Measurements from ENCODE around the gene PNMA6F.
"Not testable (repeated sequence)": the region's sequence is repeated elsewhere in the genome, so short reads cannot be mapped to it uniquely, and the experiment has no call there.

The PNMA6F gene

DNA sequence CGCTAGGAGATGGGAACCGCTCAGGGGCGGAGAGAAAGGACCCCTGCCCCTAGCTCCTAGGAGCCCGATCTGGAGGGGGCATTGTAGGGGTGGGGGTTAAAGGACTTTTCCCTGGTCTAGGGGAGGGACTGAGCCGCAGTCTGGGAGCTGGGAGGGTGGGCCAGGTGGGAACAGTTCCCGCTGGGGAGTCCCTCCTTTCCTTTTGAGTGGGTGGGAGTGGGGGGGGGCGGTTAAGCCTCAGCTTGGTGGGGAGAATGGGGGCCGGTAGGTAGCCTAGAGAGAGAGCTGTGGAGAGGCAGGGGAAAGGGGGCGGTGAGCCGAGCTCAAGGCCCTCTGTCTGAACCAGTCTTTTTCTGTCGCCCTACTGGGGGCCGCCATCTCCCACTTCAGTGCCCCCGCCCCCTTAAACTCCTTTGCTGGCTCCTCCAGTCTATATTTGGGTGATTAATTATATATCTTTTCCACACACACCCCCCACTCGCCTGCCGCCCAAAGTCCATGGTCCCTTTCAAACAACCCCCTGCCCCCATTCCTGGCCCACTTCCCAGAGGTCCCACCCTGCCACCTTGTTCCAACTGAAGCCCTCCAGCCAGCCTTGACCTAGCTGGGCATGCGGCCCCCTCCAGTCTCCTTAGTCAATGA is 13.2 kb upstream of the PNMA6F start:
- peak; percentile 0 for DNase-seq (ENCODE audit: low read depth)

DNA sequence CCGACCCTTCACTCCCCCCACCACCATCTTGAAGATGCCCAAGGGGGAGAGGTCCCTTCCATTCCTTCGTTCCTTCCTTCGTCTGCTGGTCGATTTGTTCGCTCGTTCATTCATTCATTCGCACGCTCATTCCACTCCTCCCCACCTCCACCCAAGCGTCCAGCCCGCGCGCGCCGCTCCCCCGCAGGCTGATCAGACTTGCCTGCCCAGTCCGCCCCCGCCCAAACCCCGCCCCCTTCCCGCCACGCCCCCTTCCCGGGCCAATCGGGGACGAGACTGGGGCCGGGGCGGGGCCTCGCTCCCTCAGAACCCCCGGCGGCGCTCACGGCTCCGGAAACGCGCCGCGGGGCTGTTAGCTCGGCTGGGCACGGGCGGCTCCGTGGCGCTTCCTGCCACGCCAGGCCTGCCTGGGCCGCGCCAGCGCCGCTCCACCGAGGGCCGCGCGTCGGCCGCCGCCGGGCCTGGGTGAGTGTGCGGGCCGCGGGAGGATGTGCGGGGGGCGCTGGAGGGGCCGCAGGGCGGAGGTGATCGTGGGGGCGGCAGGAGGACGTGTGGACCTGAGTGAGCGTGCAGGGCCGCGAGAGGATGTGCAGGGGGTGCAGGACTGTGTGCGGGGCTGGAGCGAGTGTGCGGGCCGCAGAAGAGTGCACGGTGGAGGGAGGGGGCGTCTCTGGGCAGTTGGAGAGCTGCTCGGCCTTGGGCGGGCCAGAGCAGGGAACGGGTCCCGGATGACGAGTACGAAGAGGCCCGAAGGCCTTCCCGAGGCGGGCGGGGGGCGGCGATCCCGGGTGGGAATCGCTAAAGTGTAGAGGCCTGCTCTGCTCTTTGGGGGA is 12.5 kb upstream of the PNMA6F start, which contains the start of gene ZNF275:
Gene ZNF275 (plus strand): TSS at position 333 of the 833 bp plus-strand sequence. CDS start 2,527 bp downstream, outside the sequence.
- DNase-seq (ENCODE audit: low read depth) = peak; percentile 81

DNA sequence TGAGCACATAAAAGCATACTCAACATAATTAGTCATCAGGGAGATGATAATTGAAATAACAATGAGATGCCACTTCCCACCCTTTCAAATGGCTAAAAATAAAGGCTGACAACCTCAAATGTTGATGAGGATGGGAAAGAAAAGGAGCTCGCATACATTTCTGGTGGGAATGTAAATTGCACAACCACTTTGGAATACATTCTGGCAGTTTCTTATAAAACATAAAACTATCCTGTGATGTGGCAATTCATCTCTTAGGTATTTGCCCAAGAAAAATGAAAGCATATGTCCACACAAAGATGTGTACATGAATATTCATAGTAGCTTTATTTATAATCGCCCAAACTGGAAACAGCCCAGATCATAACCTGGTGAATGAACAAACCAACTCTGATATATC is 11.7 kb upstream of the PNMA6F start:
- DNase-seq (ENCODE audit: low read depth) = peak; percentile 32

DNA sequence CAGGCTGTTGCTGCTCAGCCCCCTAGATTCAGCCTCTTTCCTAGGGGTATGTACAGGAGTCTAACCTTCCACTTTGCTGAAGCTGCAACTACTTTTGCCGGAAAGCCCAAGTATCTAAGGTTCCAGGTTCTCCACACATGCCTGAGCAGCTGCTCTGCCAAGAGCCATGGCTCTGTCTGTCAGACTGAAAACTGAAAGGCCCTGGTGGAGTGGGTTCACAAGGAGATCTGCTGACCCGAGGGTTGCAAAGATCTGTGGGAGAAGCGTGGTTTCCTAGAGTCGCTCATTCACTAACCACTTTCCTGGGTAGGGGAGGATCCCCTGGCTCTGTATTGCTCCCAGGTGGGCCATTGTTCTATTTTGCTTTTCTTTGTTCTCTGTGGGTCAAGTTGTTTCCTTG is 6.0 kb upstream of the PNMA6F start:
- DNase-seq (ENCODE audit: low read depth) = no peak

DNA sequence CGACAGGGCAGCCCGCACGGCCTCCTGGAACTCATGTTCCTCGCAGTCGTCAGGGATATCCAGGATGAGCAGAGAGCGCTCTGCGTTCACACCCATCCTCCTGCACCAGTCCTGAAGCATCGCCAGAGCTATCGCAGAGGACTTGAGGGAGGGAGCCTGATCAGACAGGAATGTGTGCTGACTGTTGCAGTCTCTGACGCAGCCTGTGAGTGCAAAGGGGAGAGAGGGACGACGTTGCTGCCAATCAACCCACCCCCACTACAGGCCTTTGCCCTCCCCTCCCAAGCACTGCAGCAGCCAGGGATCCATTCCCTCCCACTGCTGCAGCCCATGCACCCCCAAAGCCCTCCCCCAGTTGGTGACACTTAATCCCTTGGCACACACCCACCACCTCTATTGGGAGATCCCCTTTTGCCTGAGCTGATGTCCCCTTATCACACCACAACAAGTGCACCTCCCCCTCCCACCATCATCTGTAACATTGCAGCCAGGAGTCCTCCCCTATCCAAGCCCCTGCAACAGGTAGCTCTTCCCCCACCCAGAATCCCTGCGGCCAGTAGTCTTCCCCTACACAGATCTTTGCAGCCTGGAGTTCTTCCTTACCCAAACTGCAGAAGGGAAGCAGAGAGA is 897 bp downstream of the PNMA6F start:
- no peak for DNase-seq (ENCODE audit: low read depth)

DNA sequence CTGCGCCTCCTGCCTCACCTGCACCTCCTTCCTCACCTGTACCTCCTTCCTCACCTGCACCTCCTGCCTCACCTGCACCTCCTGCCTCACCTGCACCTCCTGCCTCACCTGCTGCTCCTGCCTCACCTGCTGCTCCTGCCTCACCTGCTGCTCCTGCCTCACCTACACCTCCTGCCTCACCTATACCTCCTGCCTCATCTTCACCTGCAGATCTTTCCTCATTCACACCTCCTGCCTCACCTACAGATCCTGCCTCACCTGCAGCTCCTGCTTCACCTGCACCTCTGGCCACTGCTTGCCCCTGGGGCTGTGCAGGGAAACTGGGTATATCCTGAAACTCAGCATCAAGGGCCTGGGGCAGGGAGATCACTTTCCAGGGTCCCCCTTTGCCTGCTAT is 1.5 kb downstream of the PNMA6F start:
- DNase-seq (ENCODE audit: low read depth) = not testable (repeated sequence)

DNA sequence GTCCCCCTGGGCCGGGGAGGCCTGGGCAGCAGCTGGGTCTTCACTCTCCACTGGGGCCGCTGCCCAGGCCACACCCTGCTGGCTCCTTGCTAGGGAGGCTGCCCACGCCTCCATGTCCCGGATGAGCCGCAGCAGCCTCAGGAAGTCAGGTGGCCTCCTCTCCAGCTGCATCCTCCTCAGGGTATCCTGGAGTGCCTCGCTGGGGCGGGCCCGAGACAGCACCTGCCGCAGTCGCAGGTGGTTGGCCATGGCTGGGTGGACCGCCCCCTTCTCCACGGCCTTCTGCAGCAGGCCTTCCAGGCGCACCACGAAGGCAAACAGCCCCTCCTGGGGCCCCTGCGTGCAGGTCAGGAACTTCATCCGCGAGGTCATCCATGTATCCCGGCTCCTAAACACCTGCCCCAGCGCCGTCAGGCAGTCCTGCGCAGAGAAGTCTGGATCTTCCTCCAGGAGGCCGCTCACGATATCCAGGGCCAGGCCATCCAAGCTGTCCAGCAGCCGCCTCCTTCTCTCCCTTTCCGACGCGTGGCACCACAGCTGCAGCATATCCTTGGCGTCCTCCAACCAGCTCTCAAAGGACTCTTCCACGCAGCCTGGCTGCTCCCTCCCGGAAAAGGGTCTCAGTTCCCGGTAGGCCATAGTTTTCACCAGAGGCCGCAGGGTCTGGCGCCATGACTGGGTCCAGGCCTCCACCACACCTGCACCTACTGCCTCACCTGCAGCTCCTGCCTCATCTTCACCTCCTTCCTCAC is 2.1 kb downstream of the PNMA6F start:
- no peak for DNase-seq (ENCODE audit: low read depth)

DNA sequence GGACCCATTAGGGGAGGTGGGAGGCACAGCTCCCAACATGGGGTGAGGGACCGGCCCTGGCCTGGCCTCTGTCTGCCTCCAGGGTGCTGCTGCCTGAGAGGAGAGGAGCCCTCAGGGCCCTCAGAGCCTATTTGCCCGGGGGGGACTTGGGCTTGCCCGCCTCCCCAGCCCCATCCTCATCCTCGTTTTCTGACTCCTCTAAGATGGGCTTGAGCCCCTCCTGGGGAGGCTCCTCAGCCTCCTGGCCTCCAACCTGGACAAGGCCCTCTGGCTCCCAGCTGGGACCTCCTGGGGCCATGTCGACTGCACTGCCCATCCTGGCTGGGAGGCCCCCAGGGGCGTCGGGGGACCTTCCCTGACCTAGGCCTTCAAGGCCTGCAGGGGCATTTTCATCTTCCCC is 2.8 kb downstream of the PNMA6F start:
- DNase-seq (ENCODE audit: low read depth) = no peak

DNA sequence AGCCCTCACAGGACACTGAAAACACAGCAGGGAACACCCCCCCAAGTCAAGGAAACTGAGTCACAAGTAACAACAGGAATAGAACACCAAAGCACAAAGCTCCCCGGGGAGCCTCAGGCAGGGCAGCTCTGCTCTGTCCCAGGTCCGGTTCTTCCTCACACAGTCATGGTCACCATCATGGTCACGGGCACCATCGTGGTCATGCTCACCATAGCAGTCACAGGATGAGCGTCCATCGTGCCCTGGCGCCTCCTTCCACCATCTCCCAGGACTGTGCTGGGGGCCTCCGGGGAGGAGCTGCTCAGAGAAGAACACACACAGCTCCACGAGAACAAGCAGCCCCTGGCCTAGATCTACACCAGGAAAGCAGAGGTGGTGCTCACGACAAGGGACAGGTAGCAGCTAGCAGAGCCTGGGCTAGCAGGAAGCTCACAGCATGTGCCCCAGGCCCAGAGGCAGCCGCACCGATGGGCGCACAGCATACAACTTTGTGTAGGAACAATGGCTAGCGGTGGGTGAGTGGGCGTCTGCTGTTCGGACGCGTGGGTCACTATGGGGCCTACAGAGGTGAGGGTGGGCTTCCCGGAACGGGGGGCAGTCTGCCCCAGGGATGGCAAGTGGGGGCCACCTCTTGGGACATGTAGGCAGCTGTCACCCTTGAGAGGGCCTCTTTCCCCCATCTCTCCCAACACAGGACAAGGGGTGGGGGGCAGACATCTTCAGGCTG is 3.4 kb downstream of the PNMA6F start:
- DNase-seq (ENCODE audit: low read depth) = no peak

DNA sequence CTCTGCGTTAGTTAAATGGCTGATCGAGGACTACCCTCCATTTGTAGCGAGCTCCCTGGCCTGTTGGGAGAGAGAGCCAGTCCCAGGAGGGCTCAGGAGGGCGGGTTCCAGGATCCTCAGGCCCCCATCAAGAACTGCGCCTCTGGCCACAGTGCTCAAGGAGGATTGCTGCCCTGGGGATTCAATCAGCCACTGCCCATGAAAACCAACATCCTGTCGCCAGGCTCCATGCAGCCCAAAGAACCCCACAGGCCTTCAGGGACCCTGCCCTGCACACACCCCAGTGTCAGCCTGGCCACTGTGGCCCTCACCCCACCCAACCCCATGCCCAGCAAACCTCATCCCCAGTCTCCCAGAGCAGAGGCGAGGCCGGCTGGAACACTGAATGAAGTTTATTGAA is 4.3 kb downstream of the PNMA6F start:
- DNase-seq (ENCODE audit: low read depth) = no peak

DNA sequence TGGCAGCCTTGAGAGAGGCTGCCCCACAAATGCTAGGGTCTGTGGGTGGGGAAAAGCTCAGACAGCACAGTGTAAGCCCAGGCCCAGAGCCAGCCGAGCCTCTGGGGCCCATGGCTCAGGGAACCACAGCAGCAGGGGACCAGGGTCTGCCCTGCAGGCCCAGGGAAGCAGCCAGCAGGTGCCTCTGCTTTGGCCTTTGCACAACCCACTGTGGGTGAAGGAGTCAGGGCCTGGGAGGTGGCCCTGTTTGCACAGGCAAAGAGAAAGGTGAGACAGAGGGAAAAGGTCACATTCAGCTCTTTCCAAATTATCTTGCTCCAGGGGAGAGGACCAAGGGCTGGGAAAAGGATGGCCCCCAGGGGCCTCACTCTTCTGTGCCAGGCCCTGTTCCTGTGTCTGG is 8.7 kb downstream of the PNMA6F start:
- no peak for DNase-seq (ENCODE audit: low read depth)

DNA sequence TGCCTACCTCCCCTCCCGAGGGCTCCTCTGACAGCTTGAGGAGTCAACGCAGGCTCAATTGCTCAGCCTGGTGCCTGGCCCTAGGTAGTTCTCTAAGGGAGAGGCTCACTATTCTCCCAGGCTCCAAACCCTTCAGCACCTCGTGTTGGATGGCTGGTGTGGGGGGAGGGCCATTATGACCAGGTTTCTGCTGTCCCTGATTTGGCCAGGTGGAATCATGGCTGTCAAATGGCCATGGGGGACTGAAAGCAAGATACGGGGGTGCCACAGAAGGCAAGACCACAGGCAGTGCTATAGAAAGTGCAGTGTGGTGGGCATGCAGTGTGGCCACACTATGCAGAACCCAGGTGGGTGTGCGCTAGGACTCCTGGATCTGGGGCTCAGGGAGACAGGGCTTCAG is 9.5 kb downstream of the PNMA6F start:
- no peak for DNase-seq (ENCODE audit: low read depth)

DNA sequence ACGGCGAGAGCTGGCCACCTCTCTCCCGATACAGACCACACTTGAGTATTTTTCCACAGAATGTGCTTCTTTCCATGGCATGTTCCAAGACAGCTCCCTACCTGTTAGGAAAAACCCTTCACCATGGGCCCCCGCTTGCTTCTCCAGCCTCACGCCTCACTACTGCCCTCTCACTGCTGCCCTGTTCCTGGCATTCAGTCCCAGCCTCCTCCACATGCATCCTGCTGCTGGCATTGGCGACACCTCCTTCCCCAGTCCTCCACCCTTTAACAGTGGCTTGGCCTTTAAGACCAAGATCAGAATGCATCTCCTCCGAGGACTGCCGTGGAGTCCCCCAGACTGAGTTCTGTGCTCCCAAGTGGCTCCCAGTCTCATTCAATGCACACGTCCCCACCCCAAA is 10.7 kb downstream of the PNMA6F start:
- no peak for DNase-seq (ENCODE audit: low read depth)

DNA sequence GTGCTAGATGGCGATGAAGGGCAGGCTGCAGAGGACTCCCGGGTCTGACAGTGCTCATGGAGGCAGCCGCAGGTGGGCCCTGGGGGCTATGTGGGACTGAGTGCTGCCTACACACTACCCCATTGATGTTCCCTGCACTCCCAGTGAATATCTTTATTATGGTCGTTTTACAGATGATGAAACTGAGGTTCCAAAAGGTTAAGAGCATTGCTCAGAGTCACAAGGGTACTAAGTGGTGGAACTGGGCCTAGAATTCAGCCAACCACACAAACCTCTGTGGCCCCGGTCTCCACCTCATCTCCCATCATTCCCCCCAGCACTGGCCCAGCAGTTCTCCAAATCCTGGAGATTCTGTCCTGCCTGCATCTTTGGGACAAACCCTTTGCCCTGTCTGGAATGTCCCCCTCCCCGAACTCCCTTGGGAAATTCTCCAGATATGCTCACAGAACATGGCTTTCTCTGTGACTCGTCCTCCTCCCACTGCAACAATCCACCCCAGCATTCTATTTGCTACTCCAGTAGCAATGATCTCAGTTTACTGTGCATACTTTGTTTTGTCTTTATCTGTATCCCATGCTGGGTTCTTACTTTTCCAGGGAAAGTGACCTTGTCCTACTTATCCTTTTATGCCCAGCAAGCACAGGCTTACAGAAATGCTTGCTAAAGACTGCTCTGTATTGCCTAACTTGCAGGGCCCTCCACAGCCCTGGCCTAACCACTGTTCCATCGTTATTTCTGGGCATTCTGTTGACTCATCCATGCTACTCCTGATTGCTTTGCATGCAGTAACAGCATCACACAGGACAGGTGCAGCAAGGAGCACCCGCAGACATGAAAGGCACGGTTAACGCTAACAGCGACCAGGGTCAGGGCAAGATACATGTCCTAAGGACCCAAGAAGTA is 14.0 kb downstream of the PNMA6F start:
- DNase-seq (ENCODE audit: low read depth) = no peak

DNA sequence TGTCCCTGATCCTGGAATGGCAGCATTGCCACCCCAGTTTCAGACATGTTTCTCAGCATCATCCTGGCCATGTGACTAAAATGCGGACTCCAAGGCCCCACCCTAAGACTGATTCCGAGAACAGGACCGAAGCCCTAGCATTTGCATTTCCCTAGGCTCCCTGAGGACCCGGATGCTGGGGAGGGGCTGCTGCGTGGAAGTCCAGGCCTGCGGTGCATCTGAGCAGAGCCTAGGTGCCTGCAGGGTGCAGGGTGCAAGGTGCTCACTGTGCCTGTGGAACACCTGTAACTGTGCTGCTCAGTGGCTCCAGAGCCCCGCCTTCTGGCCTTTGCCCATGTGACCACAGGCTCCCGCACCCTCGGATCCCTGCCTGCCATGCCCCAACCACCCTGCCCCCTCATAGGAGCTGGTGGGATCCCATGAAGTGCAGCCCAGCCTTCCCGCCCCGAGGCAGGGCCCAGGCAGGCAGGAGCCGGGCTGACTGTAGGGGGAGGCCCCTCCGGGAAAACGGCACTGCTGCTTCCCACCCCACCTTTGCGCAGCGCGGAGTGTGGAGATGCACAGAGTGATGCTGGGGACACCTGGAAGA is 14.9 kb downstream of the PNMA6F start:
- DNase-seq (ENCODE audit: low read depth) = no peak

DNA sequence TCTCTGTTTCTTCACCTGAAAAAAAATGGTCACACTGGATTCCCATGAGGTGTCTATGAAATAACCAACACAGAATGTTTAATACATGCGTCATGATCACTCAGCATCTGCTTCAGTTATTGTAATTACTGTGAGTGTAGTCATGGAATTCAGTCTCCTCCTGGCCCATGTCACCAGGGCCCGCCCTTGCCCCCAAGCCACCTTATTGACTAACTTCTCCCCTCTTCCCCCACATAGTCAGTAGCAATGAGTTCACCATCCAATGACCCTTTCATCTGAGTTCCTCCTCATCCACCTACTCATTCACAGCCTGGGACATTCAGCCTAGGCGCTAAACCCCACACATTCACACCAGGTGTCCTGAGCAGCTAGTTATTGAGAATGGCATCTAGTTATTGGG is 15.6 kb downstream of the PNMA6F start:
- peak; percentile 2 for DNase-seq (ENCODE audit: low read depth)

DNA sequence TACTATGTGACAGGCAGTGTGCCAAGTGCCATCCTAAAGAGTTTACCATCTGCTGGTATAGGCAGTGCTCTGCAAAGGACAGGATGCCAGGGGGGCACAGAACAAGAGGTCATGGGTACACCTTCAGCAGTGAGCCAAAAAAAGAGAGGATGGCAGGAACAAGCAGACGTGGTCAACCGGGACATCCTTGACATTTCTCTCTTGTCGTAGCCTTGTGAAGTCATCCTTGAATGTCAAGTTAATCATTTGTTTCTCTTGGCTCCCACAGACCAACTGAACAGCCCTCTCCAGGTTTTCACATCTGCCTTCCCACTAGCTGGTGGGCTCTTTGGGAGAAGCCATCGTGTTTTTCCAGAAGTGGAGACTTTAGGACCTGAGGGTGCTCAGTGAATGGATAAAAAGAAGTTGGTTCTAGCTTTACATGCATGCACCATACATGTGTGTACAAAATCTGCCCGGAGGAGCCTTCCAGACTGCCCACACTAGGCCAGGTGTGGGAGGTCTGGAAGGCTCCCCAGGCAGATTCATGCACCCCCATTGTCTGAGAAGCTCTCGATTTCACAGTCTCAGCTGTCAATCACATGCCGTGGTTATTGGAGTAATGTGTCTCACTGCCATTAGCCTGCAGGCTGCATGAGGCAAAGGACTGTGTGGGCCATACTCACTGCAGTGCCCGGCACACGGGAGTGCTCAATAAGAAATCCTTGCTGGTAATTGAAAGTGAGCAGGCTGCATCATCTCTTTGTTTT is 16.4 kb downstream of the PNMA6F start:
- DNase-seq (ENCODE audit: low read depth) = no peak

DNA sequence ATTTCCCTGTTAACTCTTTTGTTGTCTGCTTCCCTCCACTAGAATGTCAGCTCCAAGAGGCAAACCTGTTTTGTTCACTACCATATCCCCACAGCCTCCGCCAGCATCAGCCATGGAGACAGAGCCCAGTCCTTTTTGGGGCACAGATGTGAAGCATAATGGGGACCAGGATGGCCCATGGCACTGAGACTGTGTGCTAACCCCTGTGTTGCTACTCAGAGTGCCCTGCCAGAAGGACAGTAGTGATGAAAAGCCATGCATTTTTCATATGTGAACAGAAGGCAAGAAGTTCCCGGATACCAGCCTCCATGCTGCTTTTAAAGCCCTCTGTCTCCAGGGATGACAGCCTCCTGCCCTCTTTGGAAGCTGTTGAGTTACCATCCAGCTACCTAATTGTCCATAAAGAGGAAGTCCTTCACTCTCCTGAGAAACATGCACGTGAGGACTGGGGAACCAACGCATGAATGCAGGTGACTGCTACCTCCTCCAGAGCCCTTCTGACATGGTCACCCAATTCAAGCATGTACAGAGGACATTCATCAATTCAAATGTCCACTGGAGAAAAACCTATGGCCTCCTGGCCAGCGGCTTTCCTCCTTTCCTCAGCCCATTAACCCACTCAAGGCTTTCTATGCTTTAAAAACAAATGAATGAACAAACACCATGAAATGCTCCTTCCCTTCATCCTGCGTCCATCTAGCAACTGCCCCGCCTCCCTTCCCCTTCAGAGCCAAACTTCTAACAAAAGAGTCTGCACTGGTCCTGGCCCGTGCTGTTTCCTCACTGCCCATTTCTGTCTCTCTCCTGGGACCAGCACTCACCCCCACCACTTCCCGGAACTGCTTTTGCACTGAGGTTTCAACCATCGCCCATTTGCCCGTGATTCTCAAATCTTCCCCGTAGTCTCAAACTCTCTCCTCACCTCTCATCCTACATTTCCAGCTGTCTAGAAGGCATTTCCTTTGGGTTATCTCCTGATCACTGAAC is 18.0 kb downstream of the PNMA6F start:
- no peak for DNase-seq (ENCODE audit: low read depth)

Measured in ELR (cell line).